Measurements from ENCODE around the gene GH2. TPM values are rescaled to one million over a fixed set of nuclear protein-coding genes. Genes with fewer than 3 reads are reported as not detected.
"Not testable (repeated sequence)": the region's sequence is repeated elsewhere in the genome, so short reads cannot be mapped to it uniquely, and the experiment has no call there.

The GH2 gene
- total RNA-seq, result not detected
- long read RNA-seq, result 0 reads

- no peak for DNase-seq
- intact Hi-C loops (cut with DNase I), result no loop called here
- peak; percentile 72 for ATAC-seq (ENCODE audit: poor library complexity)
Measured at GRCh38 chr17:63881935-63882601, at the start of gene GH2. Gene GH2 (minus strand): TSS chr17:63881944. CDS start chr17:63881801, 143 bp downstream.

- DNase-seq (peak; percentile 88), ATAC-seq (ENCODE audit: poor library complexity) (peak; percentile 75)
- intact Hi-C loops (cut with DNase I), result no loop called here
Measured at GRCh38 chr17:63930951-63931575, 49.3 kb upstream of the GH2 start.

GRCh38 chr17:63929860-63930766, 48.4 kb upstream of the GH2 start:
- intact Hi-C loops (cut with DNase I), result loop anchor here (5.0 to 10.0 kb wide), 2 partner anchors 57 to 345 kb away; no protein-coding TSS in a partner anchor
- DNase-seq, result peak; percentile 50
- ATAC-seq (ENCODE audit: poor library complexity), result no peak

- no peak for ATAC-seq (ENCODE audit: poor library complexity)
- no peak for DNase-seq
- intact Hi-C loops (cut with DNase I), result loop anchor here (5.0 to 10.0 kb wide), 2 partner anchors 58 to 346 kb away; no protein-coding TSS in a partner anchor
Measured at GRCh38 chr17:63928966-63929695, 47.4 kb upstream of the GH2 start.

GRCh38 chr17:63928172-63928666, 46.5 kb upstream of the GH2 start:
- ATAC-seq (ENCODE audit: poor library complexity), result no peak
- intact Hi-C loops (cut with DNase I), result loop anchor here (5.0 to 10.0 kb wide), 2 partner anchors 59 to 347 kb away; no protein-coding TSS in a partner anchor
- DNase-seq, result no peak

- ATAC-seq (ENCODE audit: poor library complexity) (no peak), DNase-seq (no peak)
- intact Hi-C loops (cut with DNase I), result loop anchor here (5.0 to 10.0 kb wide), 2 partner anchors 60 to 347 kb away; no protein-coding TSS in a partner anchor
Measured at GRCh38 chr17:63927464-63928171, 45.9 kb upstream of the GH2 start.

- no peak for DNase-seq
- ATAC-seq (ENCODE audit: poor library complexity), result no peak
- intact Hi-C loops (cut with DNase I), result loop anchor here (5.0 to 10.0 kb wide), 2 partner anchors 61 to 349 kb away; no protein-coding TSS in a partner anchor
Measured at GRCh38 chr17:63926164-63926563, 44.4 kb upstream of the GH2 start.

- intact Hi-C loops (cut with DNase I), result loop anchor here (5.0 to 10.0 kb wide), 2 partner anchors 62 to 349 kb away; no protein-coding TSS in a partner anchor
Measured at GRCh38 chr17:63925615-63926014, 43.9 kb upstream of the GH2 start.

GRCh38 chr17:63922402-63922801, 40.7 kb upstream of the GH2 start:
- ATAC-seq (ENCODE audit: poor library complexity); DNase-seq: not testable (repeated sequence)
- intact Hi-C loops (cut with DNase I), result loop anchor here (10.0 kb wide), 1 partner anchor 352 kb away; no protein-coding TSS in a partner anchor

More at GRCh38 chr17:63925615-63926014, 43.9 kb upstream of the GH2 start:
- no peak for ATAC-seq (ENCODE audit: poor library complexity)
- no peak for DNase-seq

- intact Hi-C loops (cut with DNase I), result loop anchor here (10.0 kb wide), 1 partner anchor 354 kb away; no protein-coding TSS in a partner anchor
- not testable (repeated sequence) for DNase-seq; ATAC-seq (ENCODE audit: poor library complexity)
Measured at GRCh38 chr17:63920779-63921178, 39.0 kb upstream of the GH2 start.

- intact Hi-C loops (cut with DNase I), result loop anchor here (10.0 kb wide), 1 partner anchor 355 kb away; no protein-coding TSS in a partner anchor
- DNase-seq; ATAC-seq (ENCODE audit: poor library complexity): not testable (repeated sequence)
Measured at GRCh38 chr17:63920050-63920449, 38.3 kb upstream of the GH2 start.

- DNase-seq (no peak), ATAC-seq (ENCODE audit: poor library complexity) (peak; percentile 87)
- intact Hi-C loops (cut with DNase I), result loop anchor here (5.0 to 10.0 kb wide), 3 partner anchors 73 to 218 kb away; partner anchors contain the start of gene ICAM2
Measured at GRCh38 chr17:63919311-63919723, 37.6 kb upstream of the GH2 start.

GRCh38 chr17:63918789-63919305, 37.1 kb upstream of the GH2 start, which contains the start of gene GH1:
Gene GH1 (minus strand): TSS chr17:63918839. CDS start chr17:63918776, 63 bp downstream.
- ATAC-seq (ENCODE audit: poor library complexity); DNase-seq: not testable (repeated sequence)
- intact Hi-C loops (cut with DNase I), result loop anchor here (5.0 to 10.0 kb wide), 3 partner anchors 73 to 218 kb away; partner anchors contain the start of gene ICAM2

- intact Hi-C loops (cut with DNase I), result loop anchor here (5.0 to 10.0 kb wide), 3 partner anchors 74 to 219 kb away; partner anchors contain the start of gene ICAM2
- ATAC-seq (ENCODE audit: poor library complexity), result peak; percentile 27
- DNase-seq, result no peak
Measured at GRCh38 chr17:63918305-63918704, 36.6 kb upstream of the GH2 start.

GRCh38 chr17:63917646-63918045, 35.9 kb upstream of the GH2 start:
- no peak for DNase-seq
- intact Hi-C loops (cut with DNase I), result loop anchor here (5.0 to 10.0 kb wide), 3 partner anchors 75 to 220 kb away; partner anchors contain the start of gene ICAM2
- no peak for ATAC-seq (ENCODE audit: poor library complexity)

GRCh38 chr17:63917206-63917605, 35.5 kb upstream of the GH2 start:
- intact Hi-C loops (cut with DNase I), result loop anchor here (5.0 to 10.0 kb wide), 3 partner anchors 75 to 220 kb away; partner anchors contain the start of gene ICAM2
- not testable (repeated sequence) for DNase-seq; ATAC-seq (ENCODE audit: poor library complexity)

Measured in Right ventricle myocardium superior (tissue), 1 donor.